GM15510 (cell line): ENCODE data around the gene FAIM2.

Experiments
- POLR2A ChIP-seq: IDR thresholded peaks from 3 replicates; pipeline ENCODE4 v1.6.1; 2011; ENCODE audit warnings: borderline replicate concordance; ENCODE audit not compliant: insufficient read length; ENCODE audit errors: extremely low read depth

FAIM2 gene

DNA sequence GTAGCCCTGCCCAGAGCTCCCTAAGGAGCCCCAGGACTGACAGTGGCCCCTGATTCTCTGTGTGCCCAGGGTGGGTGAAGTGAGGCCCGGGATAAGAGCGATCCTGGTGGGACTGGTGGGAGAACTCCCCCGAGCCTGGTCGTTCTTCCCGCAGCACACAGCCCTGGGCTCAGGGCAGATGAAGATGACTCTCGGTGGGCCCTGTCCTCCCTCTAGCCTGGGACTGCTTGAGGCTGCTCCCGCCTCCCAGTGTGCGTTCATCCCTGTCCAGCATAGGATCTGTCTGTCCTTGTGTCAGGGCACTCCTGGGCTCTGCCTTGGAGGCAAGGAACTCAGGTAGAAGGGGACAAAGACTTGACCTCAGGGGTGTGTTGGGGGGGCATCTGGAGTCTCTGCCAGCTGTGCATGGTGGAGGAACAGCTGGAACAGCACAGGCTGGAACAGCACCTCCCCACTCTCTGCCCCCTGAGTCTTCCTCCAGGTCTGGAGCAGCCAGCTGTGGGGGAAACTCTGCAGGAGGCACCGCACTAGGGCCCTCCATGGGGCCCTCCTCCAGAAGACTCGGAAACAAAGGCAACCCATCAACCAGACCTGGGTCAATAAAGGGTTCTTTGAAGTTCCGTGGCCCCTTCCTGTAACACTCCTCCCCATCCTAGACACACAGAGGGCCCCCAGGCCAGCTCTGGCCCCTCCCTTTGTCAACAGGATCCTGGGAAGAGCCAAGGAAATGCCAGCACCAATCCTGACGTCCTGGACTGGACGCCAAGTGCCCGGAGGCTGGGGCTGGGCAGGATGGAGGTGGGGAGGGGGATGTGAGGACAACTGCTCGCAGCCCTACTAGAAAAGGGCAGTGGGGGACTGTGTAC is 15.9 kb downstream of the FAIM2 start:
- TF ChIP-seq POLR2A: no peak

DNA sequence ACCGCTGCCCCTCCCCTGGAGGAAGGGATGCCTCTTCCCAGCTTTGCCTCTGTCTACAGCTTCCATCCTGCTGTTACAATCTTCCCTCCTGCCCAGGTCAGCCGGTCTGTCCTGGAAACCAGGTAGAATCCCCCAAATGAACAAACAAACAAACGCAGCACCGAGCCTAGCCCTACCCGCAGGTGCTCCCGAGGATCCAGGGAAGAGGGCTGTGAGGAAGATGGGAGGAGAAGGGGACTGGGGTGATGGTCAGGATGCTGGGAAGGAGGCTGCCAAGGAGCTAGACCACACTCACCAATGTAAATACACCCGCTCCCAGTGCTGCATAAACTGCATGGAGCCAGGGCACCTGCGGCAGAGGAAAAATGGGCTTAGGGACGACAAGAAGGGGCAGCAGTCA is 16.6 kb downstream of the FAIM2 start:
- TF ChIP-seq POLR2A: no peak

DNA sequence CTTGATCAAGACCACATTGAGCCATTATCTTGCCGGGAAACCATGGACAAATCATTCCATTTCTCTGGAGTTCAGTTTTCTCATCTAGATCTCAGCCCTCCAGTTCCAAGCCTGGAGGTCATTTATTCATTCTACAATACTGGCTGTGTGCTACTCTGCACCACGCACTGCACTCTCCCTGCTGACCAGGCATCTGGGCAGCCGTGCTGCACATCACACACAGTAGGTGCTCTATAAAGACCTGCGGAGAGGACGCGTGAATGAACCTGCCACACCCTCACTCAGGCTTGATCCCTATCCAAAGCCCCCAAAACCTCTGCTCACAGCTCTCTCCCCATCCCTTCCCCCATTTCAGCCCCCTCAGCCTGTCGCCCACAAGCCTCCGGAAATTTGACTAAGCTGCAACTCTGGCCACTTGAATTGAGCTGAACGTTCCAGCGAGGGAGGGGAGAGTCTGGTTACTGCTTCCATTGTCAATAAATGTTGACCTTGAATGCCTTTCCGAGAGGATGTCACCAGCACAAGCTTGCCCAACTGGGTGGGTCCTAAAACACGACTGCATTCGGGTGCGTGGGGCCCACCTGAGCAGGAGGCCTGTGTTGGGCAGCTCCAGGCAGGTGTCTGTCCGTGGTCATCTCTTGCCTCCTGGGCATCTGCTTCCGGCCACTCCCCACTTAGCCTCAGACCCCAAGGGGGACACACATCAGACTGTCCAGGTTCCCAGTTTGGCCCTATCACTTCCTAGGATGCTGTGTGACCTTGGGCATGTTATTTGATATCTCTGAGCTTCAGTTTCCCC is 17.8 kb downstream of the FAIM2 start:
- TF ChIP-seq POLR2A: no peak

DNA sequence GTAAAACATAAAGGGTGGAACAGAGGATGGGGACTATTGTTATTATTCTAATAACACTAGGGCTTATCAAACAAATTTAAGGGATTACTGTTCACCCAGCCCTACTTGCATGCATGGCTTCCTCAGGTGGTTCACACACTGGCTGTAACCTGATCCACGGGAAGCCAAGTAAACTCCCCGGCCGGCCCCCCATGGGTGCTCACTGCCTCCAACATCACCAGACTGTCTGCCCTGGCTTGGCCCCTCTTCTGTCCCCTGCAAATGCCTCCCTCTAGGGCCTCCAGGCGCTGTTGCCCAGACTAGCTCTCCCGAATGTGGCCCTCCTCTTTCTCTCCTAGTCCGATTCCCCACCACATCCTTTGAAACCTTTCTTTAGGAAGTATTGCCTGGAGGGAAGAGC is 18.6 kb downstream of the FAIM2 start:
- TF ChIP-seq POLR2A: no peak

DNA sequence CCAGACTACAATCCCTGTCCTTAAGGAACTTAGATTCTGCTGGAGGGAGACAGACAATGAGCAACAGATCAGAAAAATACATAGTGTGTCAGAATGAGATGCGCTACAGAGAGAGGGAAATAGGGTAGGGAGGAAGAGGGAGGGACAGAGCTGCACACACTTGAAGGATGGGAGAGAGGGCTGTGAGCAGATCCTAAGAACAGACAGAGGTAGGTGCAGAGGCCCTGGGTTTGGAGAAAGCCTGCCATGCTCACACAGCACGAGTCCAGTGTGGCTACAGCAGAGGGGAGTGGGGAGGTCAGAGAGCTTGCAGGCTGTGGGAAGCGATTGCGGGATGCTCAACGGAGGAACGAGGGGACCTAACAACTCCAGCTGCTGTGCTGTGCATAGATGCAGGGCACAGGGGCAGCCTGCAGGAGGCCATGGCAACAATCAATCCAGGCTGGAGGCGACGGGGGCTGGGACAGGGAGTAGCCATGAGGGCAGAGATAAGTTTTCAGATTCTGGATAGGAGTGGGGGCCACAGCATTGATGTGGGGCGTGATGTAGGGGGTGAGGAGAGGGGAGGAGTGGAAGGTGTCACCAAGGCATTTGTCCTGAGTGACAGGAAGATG is 20.7 kb downstream of the FAIM2 start:
- TF ChIP-seq POLR2A: no peak

DNA sequence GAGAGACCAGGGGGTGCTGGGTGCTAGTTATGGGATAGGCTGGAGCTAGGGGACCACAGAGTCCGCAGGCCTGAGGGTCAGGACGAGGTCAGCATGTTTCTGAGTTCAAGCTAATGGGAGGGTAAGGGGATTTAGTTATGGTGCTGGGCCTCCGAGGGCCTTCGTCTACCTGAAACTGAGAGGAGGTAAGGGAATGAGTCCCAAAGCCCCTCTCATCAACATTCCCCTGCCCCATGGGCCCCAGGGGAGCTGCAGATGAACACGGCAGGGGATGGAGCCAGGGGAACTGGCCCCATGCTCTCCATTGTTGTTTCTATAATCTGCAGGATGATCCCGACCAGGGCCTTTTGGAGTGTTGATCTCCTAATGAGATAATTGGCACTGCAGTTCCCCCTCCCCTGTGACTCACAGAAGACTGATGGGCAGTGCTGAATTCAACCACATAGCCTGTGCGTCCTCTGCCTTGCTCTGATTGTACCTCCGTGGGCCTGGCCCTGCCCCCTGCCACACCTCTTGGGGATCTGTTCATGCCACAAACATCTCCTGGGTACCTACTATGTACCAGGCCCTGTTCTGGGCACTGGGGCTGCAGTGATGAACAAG is 21.4 kb downstream of the FAIM2 start:
- no peak for TF ChIP-seq POLR2A

DNA sequence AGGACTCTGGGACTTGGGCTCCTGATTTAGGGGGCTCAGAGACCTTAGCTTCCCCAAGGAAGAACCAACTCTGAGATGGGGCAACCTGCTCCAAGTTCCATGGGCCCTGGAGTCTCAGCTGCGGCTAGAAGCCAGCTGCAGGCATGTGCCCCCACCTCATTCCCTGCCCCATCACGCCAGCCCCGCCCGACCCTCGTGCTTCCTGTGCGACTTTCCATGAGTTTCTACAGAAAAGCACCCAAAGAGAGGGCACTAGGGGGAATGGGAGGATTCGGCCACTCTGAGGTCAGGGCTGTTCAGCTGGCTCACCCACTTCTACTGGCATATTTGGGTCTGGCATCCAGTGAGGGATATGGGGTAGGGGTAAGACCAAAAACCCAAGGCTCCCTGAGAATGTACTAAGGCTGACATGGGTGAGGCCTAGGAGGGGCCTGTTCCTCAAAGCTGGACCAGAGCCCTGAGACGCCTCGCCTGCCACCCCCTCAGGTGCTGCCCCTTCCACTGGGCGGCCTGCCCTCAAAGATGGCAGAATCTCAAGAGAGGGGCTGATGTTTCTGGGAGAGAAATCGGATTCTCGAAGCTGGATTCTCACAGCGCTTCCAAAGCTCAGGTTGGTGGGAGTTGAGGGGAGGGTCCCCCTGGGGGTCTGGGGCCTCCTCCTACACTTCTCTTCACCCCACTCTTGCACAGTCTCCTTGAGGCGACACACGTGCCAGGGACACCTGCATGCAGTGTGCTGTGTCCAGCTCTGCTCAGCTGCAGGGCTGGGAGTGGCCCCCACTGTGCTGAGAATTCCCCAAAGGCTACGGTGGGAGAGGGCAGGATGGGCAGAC is 22.1 kb downstream of the FAIM2 start:
- no peak for TF ChIP-seq POLR2A

DNA sequence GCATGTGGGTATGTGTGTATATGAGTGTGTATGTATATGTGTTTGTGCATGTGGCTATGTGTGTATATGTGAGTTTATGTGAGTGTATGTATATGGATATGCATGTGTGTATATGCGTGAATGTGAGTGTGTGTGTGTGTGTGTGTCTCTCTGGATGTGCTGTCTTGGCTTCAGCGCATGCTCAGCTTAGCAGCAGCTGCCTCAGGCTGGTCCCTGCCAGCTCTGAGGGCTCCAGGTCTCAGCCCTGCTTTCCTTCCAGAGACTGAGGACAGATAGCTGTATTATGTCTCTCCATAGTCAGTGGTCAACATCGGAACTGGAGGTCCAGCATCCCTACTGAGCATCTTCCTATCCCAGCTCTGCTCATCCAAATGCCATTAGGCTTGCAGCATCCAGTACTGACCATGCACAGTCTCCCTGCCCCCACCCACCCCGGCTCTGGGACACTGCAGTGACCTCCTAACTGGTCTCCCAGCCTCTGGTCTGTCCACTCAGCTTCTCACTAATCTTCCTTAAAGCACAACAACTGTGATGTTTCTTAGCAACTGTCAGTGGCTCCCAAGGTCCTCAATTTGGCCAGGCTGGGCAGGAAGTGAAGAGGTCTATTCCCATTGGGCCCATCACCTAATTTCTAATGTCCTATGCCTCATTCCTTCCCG is 22.8 kb downstream of the FAIM2 start:
- no peak for TF ChIP-seq POLR2A

DNA sequence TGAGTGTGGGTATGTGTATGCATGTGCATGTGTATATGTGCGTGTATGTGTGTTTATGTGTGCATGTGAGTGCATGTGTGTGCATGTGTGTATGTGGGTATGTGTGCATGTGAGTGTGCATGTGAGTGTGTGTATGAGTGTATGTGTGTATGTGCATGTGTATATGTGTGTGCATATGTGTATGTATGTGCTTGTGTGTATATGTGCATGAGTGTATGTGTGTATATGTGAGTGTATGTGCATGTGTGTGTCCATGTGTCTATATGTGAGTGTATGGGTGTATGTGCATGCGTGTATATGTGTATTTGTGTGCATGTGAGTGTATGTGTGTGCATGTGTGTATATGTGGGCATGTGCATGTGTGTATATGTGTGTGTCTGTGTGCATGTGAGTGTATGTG is 25.7 kb downstream of the FAIM2 start:
- TF ChIP-seq POLR2A: no peak

DNA sequence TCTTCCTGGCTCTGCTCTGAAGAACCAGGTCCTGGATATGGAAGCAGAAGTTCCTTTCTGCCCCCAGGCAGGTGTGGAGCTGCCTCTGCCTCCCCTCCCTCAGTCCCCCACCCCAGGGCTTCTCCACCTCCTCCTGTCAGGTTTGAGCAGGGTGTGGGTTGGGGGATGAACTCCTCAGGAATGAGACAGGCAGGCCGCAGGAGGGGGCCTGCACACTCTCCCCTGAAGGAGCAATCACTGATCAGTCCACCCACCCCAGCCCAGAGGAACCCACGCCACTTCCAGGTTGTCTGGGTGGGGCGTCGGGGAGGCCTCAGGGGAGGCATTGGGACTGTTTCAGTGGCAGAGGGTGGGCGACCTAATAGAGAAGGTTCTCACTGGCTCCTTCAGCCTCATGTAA is 26.6 kb downstream of the FAIM2 start:
- TF ChIP-seq POLR2A: no peak

DNA sequence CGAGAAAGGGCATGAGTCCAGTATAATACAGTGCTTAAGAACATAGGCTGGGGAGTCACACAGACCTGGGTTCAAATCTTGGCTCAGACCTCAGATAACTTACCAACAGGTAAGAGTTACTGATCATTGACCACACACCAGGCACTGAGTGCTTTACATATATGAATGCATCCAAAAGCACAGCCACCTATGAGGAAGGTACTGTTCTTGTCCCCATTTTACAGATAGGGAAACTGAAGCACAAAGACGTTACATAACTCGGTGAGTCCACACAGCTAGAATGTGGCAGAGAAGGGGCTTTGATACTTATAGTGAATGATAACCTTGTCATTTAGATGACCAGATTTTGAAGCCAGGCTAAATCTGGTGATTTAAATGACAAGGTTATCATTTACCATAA is 27.6 kb downstream of the FAIM2 start:
- no peak for TF ChIP-seq POLR2A

DNA sequence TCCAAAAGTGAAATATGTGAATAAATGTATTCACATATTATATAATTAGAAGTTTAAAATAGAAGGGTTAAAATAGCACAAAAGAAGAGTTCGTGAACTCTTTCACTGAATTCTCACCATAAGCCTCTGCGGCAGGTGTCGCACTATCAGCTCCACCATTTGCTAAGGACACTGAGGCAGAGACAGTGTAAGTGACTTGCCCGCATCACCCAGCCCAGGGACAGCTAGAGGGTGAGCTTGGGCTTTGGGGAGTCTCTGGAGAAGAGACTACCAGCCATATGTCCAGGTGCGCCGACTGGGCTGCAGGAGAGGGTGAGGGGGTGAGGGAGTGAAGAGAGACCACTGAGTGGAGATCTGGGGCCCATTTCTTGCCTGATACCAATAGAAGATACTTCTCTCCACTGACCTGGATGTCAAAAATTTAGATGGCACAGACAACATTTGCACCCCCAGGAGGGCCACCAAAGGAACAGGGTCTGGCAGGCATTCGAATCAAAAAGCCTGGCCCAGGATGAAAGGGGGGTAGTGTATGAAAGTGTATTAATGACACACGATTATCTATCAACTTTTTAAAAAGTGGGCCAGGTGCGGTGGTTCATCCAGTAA is 28.5 kb downstream of the FAIM2 start:
- no peak for TF ChIP-seq POLR2A
